Activated naive CD4-positive, alpha-beta T cell treated with anti-CD3 and anti-CD28 coated beads, Interleukin-2, amount 10 ng/mL, durations not matched to agents 7 days and 5 days (primary cell): ENCODE data around the gene SHH.

Experiments used
- CTCF ChIA-PET: fragments of 350-600 bp; sonication (Branson Sonifier 250); formaldehyde crosslinking; loops from one replicate; lab custom pipeline; 2021; ENCODE audit warnings: antibody characterized with exemption; lab: Charles Lee
- DNase-seq: peaks from one replicate; pipeline ENCODE4 v3.0.0-alpha.2; 2020
- H3K27ac Mint-ChIP-seq: one replicate; pipeline ENCODE4 v1.8.0; 2021; ENCODE audit warnings: mild to moderate bottlenecking, moderate library complexity, mixed read lengths
- H3K27me3 Mint-ChIP-seq: one replicate; pipeline ENCODE4 v1.8.0; 2021; ENCODE audit warnings: mild to moderate bottlenecking, mixed read lengths
- H3K36me3 Mint-ChIP-seq: one replicate; pipeline ENCODE4 v1.8.0; 2021; ENCODE audit warnings: mixed read lengths
- H3K4me1 Mint-ChIP-seq: one replicate; pipeline ENCODE4 v1.8.0; 2021; ENCODE audit warnings: mixed read lengths
- H3K4me3 Mint-ChIP-seq: one replicate; pipeline ENCODE4 v1.8.0; 2021; ENCODE audit warnings: mild to moderate bottlenecking, moderate library complexity, mixed read lengths
- H3K9me3 Mint-ChIP-seq: one replicate; pipeline ENCODE4 v1.8.0; 2021; ENCODE audit warnings: mixed read lengths

Gene SHH

GRCh38 chr7:155769701-155770100, 42.6 kb downstream of the SHH start:
- no peak for DNase-seq

GRCh38 chr7:155766966-155767916, 45.0 kb downstream of the SHH start:
- no peaks in the 10 kb centered on the region for H3K27me3 Mint-ChIP-seq
- H3K36me3 Mint-ChIP-seq = peaks cover 57% of the 10 kb centered on the region
- H3K4me1 Mint-ChIP-seq = peaks cover 48% of the 10 kb centered on the region
- H3K9me3 Mint-ChIP-seq = no peaks in the 10 kb centered on the region
- CTCF ChIA-PET = interaction anchor here (0.6 to 9.4 kb wide), 30 partner anchors 10 to 388 kb away, joined by 3 to 201 read pairs (median 3); no protein-coding TSS in a partner anchor
- H3K4me3 Mint-ChIP-seq = no peak overlapping the region
- no peak for DNase-seq
- H3K27ac Mint-ChIP-seq = peak overlapping the region; percentile 1

More at GRCh38 chr7:155769701-155770100, 42.6 kb downstream of the SHH start:
- Mint-ChIP-seq H3K36me3 (peaks cover 55% of the 10 kb centered on the region), H3K27ac (no peak overlapping the region), H3K4me1 (peaks cover 23% of the 10 kb centered on the region), H3K9me3 (no peaks in the 10 kb centered on the region), H3K4me3 (no peak overlapping the region), H3K27me3 (no peaks in the 10 kb centered on the region)
- CTCF ChIA-PET = interaction anchor here (9.4 kb wide), 1 partner anchor 172 kb away, joined by 201 read pairs; no protein-coding TSS in a partner anchor

GRCh38 chr7:155766386-155766785, 45.9 kb downstream of the SHH start:
- no peaks in the 10 kb centered on the region for H3K9me3 Mint-ChIP-seq
- peak overlapping the region; percentile 45 for H3K27ac Mint-ChIP-seq
- no peak overlapping the region for H3K4me3 Mint-ChIP-seq
- H3K4me1 Mint-ChIP-seq = peaks cover 56% of the 10 kb centered on the region
- peaks cover 64% of the 10 kb centered on the region for H3K36me3 Mint-ChIP-seq
- CTCF ChIA-PET = interaction anchor here (1.1 to 9.4 kb wide), 7 partner anchors 14 to 386 kb away, joined by 3 to 201 read pairs (median 4); no protein-coding TSS in a partner anchor
- H3K27me3 Mint-ChIP-seq = no peaks in the 10 kb centered on the region
- no peak for DNase-seq

GRCh38 chr7:155765458-155765857, 46.8 kb downstream of the SHH start:
- CTCF ChIA-PET = interaction anchor here (0.7 to 9.4 kb wide), 3 partner anchors 27 to 266 kb away, joined by 3 to 201 read pairs (median 3); no protein-coding TSS in a partner anchor
- Mint-ChIP-seq H3K27me3 (no peaks in the 10 kb centered on the region), H3K27ac (peak overlapping the region; percentile 98), H3K9me3 (no peaks in the 10 kb centered on the region), H3K36me3 (peaks cover 64% of the 10 kb centered on the region), H3K4me1 (peaks cover 64% of the 10 kb centered on the region), H3K4me3 (no peak overlapping the region)
- no peak for DNase-seq

GRCh38 chr7:155764438-155764793, 47.8 kb downstream of the SHH start:
- H3K36me3 Mint-ChIP-seq = peaks cover 66% of the 10 kb centered on the region
- peaks cover 67% of the 10 kb centered on the region for H3K4me1 Mint-ChIP-seq
- peak overlapping the region; percentile 98 for H3K27ac Mint-ChIP-seq
- H3K4me3 Mint-ChIP-seq = peak overlapping the region; percentile 68
- no peaks in the 10 kb centered on the region for H3K9me3 Mint-ChIP-seq
- CTCF ChIA-PET = interaction anchor here (0.6 to 3.3 kb wide), 5 partner anchors 18 to 166 kb away, joined by 3 to 10 read pairs (median 3); no protein-coding TSS in a partner anchor
- no peaks in the 10 kb centered on the region for H3K27me3 Mint-ChIP-seq
- DNase-seq = peak; percentile 80

GRCh38 chr7:155763691-155764437, 48.4 kb downstream of the SHH start:
- Mint-ChIP-seq H3K36me3 (peaks cover 62% of the 10 kb centered on the region), H3K27ac (peak overlapping the region; percentile 98), H3K4me1 (peaks cover 68% of the 10 kb centered on the region), H3K9me3 (no peaks in the 10 kb centered on the region), H3K4me3 (peak overlapping the region; percentile 68), H3K27me3 (no peaks in the 10 kb centered on the region)
- CTCF ChIA-PET = interaction anchor here (0.7 to 3.3 kb wide), 3 partner anchors 17 to 165 kb away, joined by 3 to 10 read pairs (median 3); no protein-coding TSS in a partner anchor
- DNase-seq = peak; percentile 79

- H3K9me3 Mint-ChIP-seq = no peaks in the 10 kb centered on the region
- CTCF ChIA-PET = interaction anchor here (3.3 kb wide), 1 partner anchor 16 kb away, joined by 10 read pairs; no protein-coding TSS in a partner anchor
- peaks cover 64% of the 10 kb centered on the region for H3K36me3 Mint-ChIP-seq
- no peaks in the 10 kb centered on the region for H3K27me3 Mint-ChIP-seq
- peaks cover 67% of the 10 kb centered on the region for H3K4me1 Mint-ChIP-seq
- H3K4me3 Mint-ChIP-seq = peak overlapping the region; percentile 68
- DNase-seq = no peak
- peak overlapping the region; percentile 98 for H3K27ac Mint-ChIP-seq
These were observed 49.1 kb downstream of the SHH start for GRCh38 chr7:155763122-155763521.

GRCh38 chr7:155762655-155763054, 49.6 kb downstream of the SHH start:
- no peaks in the 10 kb centered on the region for H3K27me3 Mint-ChIP-seq
- H3K4me3 Mint-ChIP-seq = peak overlapping the region; percentile 68
- peak overlapping the region; percentile 98 for H3K27ac Mint-ChIP-seq
- CTCF ChIA-PET = interaction anchor here (3.3 kb wide), 1 partner anchor 16 kb away, joined by 10 read pairs; no protein-coding TSS in a partner anchor
- H3K4me1 Mint-ChIP-seq = peaks cover 67% of the 10 kb centered on the region
- H3K36me3 Mint-ChIP-seq = peaks cover 64% of the 10 kb centered on the region
- no peaks in the 10 kb centered on the region for H3K9me3 Mint-ChIP-seq
- no peak for DNase-seq

- H3K36me3 Mint-ChIP-seq = peaks cover 62% of the 10 kb centered on the region
- CTCF ChIA-PET = interaction anchor here (0.5 to 3.3 kb wide), 2 partner anchors 11 to 15 kb away, joined by 3 to 10 read pairs; no protein-coding TSS in a partner anchor
- DNase-seq = no peak
- peaks cover 2% of the 10 kb centered on the region for H3K9me3 Mint-ChIP-seq
- no peak overlapping the region for H3K4me3 Mint-ChIP-seq
- H3K27me3 Mint-ChIP-seq = no peaks in the 10 kb centered on the region
- peak overlapping the region; percentile 98 for H3K27ac Mint-ChIP-seq
- H3K4me1 Mint-ChIP-seq = peaks cover 63% of the 10 kb centered on the region
These were observed 50.2 kb downstream of the SHH start for GRCh38 chr7:155762036-155762435.

GRCh38 chr7:155761162-155761561, 51.1 kb downstream of the SHH start:
- DNase-seq = no peak
- CTCF ChIA-PET = no interaction called here
- Mint-ChIP-seq H3K27me3 (no peaks in the 10 kb centered on the region), H3K4me1 (peaks cover 67% of the 10 kb centered on the region), H3K4me3 (no peak overlapping the region), H3K9me3 (peaks cover 2% of the 10 kb centered on the region), H3K27ac (peak overlapping the region; percentile 57), H3K36me3 (peaks cover 66% of the 10 kb centered on the region)

GRCh38 chr7:155759740-155760430, 52.4 kb downstream of the SHH start:
- CTCF ChIA-PET = no interaction called here
- no peak overlapping the region for H3K4me3 Mint-ChIP-seq

GRCh38 chr7:155758348-155758747, 53.9 kb downstream of the SHH start:
- no peaks in the 10 kb centered on the region for H3K27me3 Mint-ChIP-seq
- no peak for DNase-seq
- H3K9me3 Mint-ChIP-seq = peaks cover 2% of the 10 kb centered on the region
- no peak overlapping the region for H3K4me3 Mint-ChIP-seq
- H3K27ac Mint-ChIP-seq = no peak overlapping the region
- peaks cover 67% of the 10 kb centered on the region for H3K36me3 Mint-ChIP-seq
- CTCF ChIA-PET = no interaction called here
- H3K4me1 Mint-ChIP-seq = peaks cover 56% of the 10 kb centered on the region

More at GRCh38 chr7:155759740-155760430, 52.4 kb downstream of the SHH start:
- Mint-ChIP-seq H3K9me3 (peaks cover 2% of the 10 kb centered on the region), H3K27ac (no peak overlapping the region), H3K36me3 (peaks cover 63% of the 10 kb centered on the region), H3K27me3 (no peaks in the 10 kb centered on the region), H3K4me1 (peaks cover 60% of the 10 kb centered on the region)
- no peak for DNase-seq

- Mint-ChIP-seq H3K27ac (no peak overlapping the region), H3K27me3 (no peaks in the 10 kb centered on the region), H3K4me3 (no peak overlapping the region), H3K4me1 (peaks cover 51% of the 10 kb centered on the region), H3K9me3 (peaks cover 2% of the 10 kb centered on the region), H3K36me3 (peaks cover 59% of the 10 kb centered on the region)
- DNase-seq = no peak
- CTCF ChIA-PET = no interaction called here
These were observed 55.9 kb downstream of the SHH start for GRCh38 chr7:155756322-155756721.
